ENCODE measurements around the gene PLEKHG2.

Gene PLEKHG2

DNA sequence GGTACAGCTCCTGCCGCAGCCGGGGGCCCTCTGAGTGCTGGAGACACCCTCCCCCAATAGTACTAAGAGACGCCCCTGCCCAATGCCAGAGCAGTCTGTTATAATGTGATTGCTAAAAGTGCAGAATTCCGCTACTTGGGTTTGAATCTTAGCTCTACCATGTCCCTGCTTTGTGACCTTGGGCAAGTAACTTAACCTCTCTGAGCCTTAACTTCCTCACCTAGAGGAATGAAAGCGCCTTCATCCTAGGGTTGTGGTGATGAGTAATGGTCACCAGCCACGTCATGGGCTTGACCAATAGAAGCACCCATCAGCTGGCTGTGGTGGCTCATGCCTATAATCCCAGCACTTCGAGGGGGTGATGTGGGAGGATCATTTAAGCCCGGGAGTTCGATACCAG lies 6.5 kb downstream of the PLEKHG2 start:
- no peak for DNase-seq

DNA sequence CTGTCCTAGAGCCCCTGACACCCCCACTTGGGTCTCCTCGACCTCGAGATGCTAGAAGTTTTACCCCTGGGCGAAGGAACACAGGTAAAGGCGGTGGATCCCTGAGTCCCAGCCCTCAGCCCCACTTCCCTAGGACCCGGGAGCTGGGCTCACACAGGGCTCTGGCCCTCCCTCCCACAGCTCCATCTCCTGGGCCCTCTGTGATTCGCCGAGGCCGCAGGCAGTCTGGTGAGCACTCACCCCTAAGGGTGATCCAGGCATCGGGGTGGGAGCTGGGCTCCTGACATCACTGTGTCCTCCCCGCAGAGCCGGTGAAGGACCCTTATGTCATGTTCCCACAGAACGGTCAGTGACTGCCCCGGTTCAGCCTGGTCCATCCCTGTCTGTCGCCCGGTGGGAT lies 8.3 kb downstream of the PLEKHG2 start:
- no peak for DNase-seq

GRCh38 chr19:39422020-39422419 lies 9.6 kb downstream of the PLEKHG2 start:
- no peak for DNase-seq

- no peak for DNase-seq
Observed at GRCh38 chr19:39423258-39424086, 11.0 kb downstream of the PLEKHG2 start.

GRCh38 chr19:39424934-39425333 lies 12.5 kb downstream of the PLEKHG2 start:
- DNase-seq, result no peak

DNA sequence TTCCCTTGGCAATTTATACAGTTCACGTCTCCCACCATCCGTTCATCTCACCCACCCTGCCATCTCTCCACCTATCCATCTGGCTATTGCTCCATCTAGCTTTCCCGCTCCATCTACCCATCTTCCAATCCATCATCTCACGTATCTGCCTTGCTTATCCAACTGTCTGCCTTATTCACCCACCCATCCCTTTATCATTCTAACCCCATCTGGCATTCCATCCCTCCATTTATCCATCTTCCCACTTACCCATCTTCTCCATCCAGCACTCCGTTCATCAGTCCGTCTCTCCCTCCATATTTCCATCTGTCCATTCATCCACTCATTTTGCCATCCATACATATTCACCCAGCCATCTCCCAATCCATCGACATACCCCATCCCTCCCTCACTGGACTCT lies 13.3 kb downstream of the PLEKHG2 start:
- DNase-seq, result no peak

DNA sequence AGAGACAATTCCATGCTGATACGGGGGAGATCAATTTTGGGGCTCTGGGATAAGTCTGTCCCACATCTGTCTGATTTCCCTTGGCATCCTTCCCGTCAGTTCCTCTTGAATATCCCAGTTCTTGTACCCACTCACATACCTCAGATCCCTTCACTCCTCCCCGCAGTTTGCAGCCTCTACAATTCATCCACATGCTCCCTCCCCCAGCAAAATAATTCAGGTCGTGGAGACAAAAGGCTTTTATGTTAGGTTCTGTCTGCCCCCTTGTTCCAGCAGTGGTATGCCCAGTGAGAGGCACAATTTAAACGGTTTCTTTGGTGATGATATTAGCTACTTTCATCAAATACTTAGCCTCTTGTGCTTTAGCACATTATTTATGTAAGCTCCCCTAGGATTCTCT lies 13.7 kb downstream of the PLEKHG2 start:
- no peak for DNase-seq

DNA sequence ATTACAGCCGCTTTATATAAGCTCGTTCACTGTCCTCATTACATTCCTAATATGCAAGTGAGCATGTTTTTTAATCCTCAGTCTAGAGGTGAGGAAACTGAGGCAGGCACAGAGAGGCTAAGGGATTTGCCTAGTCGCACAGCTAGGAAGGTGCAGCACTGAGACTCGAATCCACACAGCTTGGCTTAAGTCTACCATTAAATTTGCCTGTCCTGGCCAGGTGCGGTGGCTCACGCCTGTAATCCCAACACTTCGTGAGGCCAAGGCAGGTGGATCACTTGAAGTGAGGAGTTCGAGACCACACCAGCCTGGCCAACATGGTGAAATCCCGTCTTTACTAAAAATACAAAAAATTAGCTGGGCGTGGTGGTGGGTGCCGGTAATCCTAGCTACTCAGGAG lies 15.2 kb downstream of the PLEKHG2 start:
- DNase-seq, result no peak

DNA sequence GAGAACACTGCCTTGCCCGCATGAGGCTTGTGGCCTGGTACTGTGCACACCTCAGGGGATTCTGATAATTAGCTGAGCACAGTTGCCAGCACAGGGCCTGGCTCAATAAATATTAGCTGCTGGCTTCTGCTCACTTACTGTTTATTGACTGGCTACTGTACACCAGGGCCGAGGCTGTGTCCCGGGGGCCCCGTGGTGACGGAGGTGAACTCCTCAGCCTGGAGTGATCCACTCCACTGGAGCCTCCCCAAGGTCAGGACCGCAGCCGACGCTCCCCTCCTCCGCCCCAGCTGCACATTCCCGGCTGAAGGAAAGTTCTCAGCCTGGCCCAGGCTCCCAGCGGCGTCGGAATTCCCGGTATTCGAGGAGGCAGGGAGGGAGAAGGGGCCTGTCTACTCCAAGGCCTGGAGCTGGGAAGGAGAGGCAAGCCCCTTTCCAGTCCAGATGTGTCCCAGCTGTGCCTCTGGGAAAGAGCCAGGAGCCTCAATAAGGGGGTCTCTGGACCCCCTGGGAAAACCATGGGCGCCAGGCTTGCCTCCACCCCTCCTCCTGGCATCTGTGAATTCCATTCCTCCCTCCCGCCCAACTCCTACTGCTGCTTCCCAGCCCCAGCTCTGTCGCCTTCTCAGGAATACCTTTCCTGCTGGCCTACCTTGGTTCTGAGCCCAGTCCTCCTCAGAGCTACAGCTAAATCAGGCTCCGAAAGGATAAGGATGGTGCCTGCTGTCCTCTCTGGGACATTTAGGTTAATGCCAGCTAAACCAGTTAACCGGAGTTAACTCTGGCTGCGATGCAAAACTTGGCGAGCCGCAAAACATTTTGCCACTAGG lies 16.0 kb downstream of the PLEKHG2 start:
- no peak for DNase-seq

GRCh38 chr19:39430675-39431593 lies 18.5 kb downstream of the PLEKHG2 start:
- DNase-seq, result peak in 4 of 5 experiments; percentile 64 to 93 (median 69)

- DNase-seq, result no peak
Observed at GRCh38 chr19:39432677-39433025, 20.2 kb downstream of the PLEKHG2 start.

DNA sequence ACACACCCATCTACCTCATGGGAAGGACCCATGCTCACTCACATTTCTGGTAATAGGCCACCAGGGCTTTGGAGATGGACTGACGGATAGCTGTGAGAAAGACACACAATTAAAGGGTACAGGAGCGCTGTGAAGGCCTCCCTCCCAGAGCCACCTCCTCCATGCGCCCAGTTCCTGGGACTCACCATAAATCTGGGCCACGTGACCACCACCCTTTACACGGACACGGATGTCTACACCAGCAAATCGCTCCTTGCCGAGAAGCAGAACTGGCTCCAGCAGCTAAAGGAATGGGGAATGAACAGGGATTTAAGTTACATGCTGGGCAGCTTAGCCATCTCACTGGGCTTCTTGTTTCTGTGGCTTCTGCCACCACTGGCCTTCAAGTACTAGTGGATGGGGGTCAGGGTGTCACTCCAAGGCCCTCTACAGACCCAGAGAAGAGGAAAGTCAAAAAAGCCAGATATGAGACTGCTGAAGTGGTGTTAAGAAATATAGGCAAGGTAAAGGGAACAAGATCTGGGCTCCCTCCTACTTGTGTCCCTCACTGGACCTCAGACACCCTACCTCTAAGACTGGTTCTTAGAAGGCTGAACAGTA lies 21.1 kb downstream of the PLEKHG2 start:
- DNase-seq, result no peak

DNA sequence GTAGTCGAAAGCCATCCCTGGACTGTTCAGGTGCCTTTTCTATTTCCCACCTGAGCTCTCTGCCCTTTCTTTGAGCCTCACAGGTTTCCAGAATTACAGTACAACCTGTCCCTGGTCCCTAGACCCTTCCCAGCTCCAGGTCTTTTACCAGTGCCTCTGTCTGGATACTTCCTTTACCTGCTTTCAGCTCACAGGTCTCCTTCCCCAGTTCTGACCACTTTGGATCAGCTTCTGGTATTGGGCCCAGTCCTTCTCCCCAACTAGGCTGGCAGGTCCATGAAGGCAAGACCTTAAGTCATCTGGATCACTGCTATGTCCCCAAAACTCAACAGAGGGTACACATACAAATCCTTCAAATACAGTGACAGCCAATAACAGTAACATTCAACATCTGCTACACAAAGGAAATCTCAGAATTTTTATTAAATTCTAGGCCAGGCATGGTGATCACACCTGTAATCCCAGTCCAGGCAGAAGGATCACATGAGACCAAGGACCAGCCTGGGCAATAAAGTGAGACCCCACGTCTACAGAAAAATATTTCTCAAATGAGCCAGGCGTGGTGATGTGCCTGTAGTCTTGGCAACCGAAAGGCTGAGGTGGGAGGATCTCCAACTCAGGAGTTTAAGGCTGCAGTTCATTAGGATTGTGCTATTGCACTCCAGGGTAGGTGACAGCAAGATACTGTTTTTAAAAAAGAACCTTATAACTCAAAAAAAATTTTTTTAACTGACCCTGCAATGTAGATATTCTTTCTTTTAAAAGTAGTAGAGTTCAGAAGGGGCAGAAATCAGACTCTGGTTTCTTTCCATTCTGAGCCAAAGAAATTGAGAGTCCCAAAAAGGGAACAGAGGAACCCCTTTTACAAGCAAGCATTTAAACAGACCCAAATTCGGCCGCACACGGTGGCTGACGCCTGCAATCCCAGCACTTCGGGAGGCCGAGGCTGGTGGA lies 21.9 kb downstream of the PLEKHG2 start:
- no peak for DNase-seq

- peak; percentile 98 to 99 (median 99) for DNase-seq
Observed at GRCh38 chr19:39435499-39436349, 23.3 kb downstream of the PLEKHG2 start, which contains the start of gene RPS16. RPS16 (minus strand) TSS chr19:39435949; CDS start chr19:39435895, 54 bp downstream.

DNA sequence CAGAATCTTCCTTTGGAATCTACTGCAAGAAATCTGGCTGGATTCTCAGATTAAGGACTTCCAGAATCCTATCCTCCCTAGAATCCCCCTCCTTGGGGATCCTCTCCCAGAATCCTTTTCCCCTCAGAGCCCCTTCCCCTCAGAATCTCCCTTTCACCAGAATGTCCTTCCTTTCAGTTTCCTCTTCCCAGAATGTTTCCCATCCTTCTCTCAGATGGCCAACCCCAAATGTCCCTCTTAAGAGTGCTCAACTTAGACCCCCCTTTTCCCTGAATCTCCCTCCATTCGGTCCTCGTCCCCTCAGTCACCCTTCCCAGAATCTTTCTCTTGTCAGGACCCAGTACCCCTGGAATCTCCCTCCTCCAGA lies 23.9 kb downstream of the PLEKHG2 start:
- no peak for DNase-seq

DNA sequence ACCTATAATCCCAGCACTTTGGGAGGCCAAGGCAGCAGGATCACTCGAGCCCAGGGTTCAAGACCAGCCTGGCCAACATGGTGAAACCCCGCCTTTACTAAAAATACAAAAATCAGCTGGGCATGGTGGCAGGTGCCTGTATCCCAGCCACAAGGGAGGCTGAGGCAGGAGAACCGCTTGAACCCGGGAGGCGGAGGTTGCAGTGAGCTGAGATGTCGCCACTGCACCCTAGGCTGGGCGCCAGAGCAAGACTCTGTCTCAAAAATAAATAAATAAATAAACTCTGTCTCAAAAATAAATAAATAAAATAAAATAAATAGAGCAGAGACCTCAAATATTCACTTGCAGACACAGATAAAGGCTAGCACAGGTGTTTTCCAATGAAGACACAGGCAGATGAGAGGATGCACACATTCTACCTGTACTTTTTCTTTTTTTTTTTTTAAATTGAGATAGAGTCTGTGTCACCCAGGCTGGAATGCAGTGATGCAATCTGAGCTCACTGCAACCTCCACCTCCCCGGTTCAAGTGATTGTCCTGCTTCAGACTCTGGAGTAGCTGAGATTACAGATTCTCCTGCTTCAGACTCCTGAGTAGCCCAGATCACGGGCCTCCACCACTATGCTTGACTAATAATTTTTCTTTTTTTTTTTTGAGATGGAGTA lies 25.9 kb downstream of the PLEKHG2 start:
- DNase-seq, result no peak

- peak in 1 of 5 experiments; percentile 26 for DNase-seq
Observed at GRCh38 chr19:39444598-39445195, 32.2 kb downstream of the PLEKHG2 start.

DNA sequence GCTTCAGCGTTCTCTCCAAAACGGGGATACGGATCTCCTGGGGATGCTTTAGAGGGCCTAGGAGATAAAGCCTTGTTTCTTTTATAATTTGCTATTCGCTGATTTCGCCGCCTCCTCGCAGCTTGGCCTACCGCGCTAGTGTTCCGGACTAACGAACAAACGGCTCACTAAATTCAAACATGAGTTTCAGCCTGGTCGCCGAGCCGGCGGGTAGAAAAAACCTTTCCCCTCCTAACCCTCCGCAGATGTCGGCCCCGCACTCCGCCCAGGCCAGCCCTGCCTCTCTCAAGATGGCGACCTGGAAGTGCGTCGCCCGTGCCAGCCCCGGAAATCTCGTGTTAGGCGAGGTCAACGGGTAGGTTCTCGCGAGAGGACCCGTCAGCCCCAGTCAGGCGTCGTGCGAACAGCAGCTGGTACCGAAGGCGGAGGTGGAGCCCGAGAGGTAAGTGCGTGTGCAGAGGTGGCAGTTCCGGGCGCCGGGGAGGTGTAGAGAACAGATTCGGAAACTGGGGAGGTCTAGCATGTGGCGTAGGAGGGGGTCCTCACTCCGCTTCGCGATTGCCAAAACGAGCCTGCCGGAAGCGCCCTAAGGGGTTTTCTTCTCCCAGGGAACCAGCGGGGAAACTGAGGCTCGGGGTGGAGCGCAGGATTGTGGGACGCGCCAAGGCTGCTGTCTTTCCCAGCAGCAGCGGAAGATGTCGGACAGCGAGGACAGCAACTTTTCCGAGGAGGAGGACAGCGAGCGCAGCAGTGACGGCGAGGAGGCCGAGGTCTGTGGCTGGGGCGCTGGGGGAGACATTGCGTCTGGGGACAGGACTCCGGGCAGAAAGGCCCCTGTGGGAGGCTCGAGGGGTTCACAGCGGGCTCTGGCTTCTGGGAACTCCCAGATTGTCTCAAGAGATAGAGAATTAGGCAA lies 33.0 kb downstream of the PLEKHG2 start, which contains the start of gene SUPT5H:
TSS of gene SUPT5H (plus strand) at position 387 of the 916 bp plus-strand sequence. CDS start at position 696, 309 bp downstream.
- peak; percentile 91 to 100 (median 98) for DNase-seq
